OCI-LY1 (cell line): ENCODE data around the gene PCBP3.
"Not testable (repeated sequence)": the region's sequence is repeated elsewhere in the genome, so short reads cannot be mapped to it uniquely, and the experiment has no call there.

Source experiments
- H2AFZ ChIP-seq: fragments of 200-600 bp; sonication (generic), shearing (Covaris generic); 2 replicates; pipeline ENCODE4 v1.6.0; 2014; ENCODE audit warnings: antibody characterized with exemption, mild to moderate bottlenecking, low read length
- H3F3A ChIP-seq: fragments of 200-600 bp; sonication (generic), shearing (Covaris generic); 2 replicates; pipeline ENCODE4 v1.6.0; 2014; ENCODE audit warnings: mild to moderate bottlenecking, antibody characterized with exemption, low read length, moderate library complexity; ENCODE audit not compliant: insufficient read depth
- H3K27ac ChIP-seq: fragments of 200-600 bp; sonication (generic); 2 replicates; pipeline ENCODE4 v1.5.1; 2014; ENCODE audit warnings: low read length, mixed run types, mild to moderate bottlenecking, low read depth; ENCODE audit not compliant: poor library complexity, severe bottlenecking
- H3K27me3 ChIP-seq: fragments of 200-600 bp; sonication (generic); 2 replicates; pipeline ENCODE4 v1.6.0; 2014; ENCODE audit warnings: antibody characterized with exemption, mild to moderate bottlenecking, low read length, moderate library complexity; ENCODE audit not compliant: insufficient read depth
- H3K36me3 ChIP-seq: fragments of 200-600 bp; sonication (generic); 2 replicates; pipeline ENCODE4 v1.6.1; 2014; ENCODE audit warnings: mild to moderate bottlenecking, antibody characterized with exemption, low read length, moderate library complexity, mixed read lengths; ENCODE audit not compliant: insufficient read depth
- H3K4me1 ChIP-seq: fragments of 200-600 bp; sonication (generic); 2 replicates; pipeline ENCODE4 v1.5.1; 2014; ENCODE audit warnings: mild to moderate bottlenecking, low read length, moderate library complexity; ENCODE audit not compliant: insufficient read depth, severe bottlenecking
- H3K4me2 ChIP-seq: fragments of 200-600 bp; sonication (generic), shearing (Covaris generic); 2 replicates; pipeline ENCODE4 v1.6.1; 2014; ENCODE audit warnings: low read length
- H3K4me3 ChIP-seq: fragments of 200-600 bp; sonication (generic); 2 replicates; pipeline ENCODE4 v1.5.1; 2014; ENCODE audit warnings: low read length, low read depth, mild to moderate bottlenecking, mixed read lengths; ENCODE audit not compliant: poor library complexity, severe bottlenecking
- H3K79me2 ChIP-seq: fragments of 200-600 bp; shearing (Covaris generic); 2 replicates; pipeline ENCODE4 v1.6.1; 2016; ENCODE audit warnings: mixed run types, low read length, mixed read lengths; ENCODE audit not compliant: insufficient read depth
- H3K9ac ChIP-seq: fragments of 200-600 bp; sonication (generic), shearing (Covaris generic); 2 replicates; pipeline ENCODE4 v1.6.1; 2014; ENCODE audit warnings: mild to moderate bottlenecking, low read length, mixed read lengths
- H3K9me2 ChIP-seq: fragments of 200-600 bp; sonication (generic), shearing (Covaris generic); 2 replicates; pipeline ENCODE4 v1.6.1; 2014; ENCODE audit warnings: low read depth, mild to moderate bottlenecking, low read length, mixed read lengths
- H3K9me3 ChIP-seq: fragments of 200-600 bp; shearing (Covaris generic); 2 replicates; pipeline ENCODE4 v1.6.1; 2014; ENCODE audit warnings: low read length, mixed read lengths
- H4K20me1 ChIP-seq: fragments of 200-600 bp; sonication (generic), shearing (Covaris generic); 2 replicates; pipeline ENCODE4 v1.6.0; 2016; ENCODE audit warnings: mild to moderate bottlenecking, low read length; ENCODE audit not compliant: insufficient read depth
- CTCF ChIP-seq: fragments of 200-600 bp; sonication (generic), shearing (Covaris generic); IDR thresholded peaks from 2 replicates; pipeline ENCODE4 v1.5.1; 2017; ENCODE audit warnings: mild to moderate bottlenecking, antibody characterized with exemption, low read length, moderate library complexity, mixed read lengths
- EZH2 ChIP-seq: fragments of 200-600 bp; sonication (generic), shearing (Covaris generic); IDR thresholded peaks from 2 replicates; pipeline ENCODE4 v1.8.0; 2017; ENCODE audit warnings: borderline replicate concordance, mixed run types, mild to moderate bottlenecking, antibody characterized with exemption, low read length, moderate library complexity, mixed read lengths

Gene PCBP3

GRCh38 chr21:45618846-45619485 lies 24.6 kb upstream of the PCBP3 start:
- Histone ChIP-seq H3K4me1 (no peaks in the 10 kb centered on the region), H3F3A (no peaks in the 10 kb centered on the region), H3K4me3 (no peak overlapping the region), H3K27me3 (no peaks in the 10 kb centered on the region; the same call in 1 of the 2 replicates), H3K9me2 (no peaks in the 10 kb centered on the region), H3K9me3 (no peaks in the 10 kb centered on the region), H3K9ac (no peak overlapping the region), H3K79me2 (no peaks in the 10 kb centered on the region), H3K4me2 (no peak overlapping the region), H2AFZ (no peak overlapping the region), H3K27ac (no peak overlapping the region), H3K36me3 (no peaks in the 10 kb centered on the region), H4K20me1 (no peaks in the 10 kb centered on the region)
- TF ChIP-seq EZH2: no peak
- TF ChIP-seq CTCF: no peak

GRCh38 chr21:45620201-45620923 lies 23.2 kb upstream of the PCBP3 start:
- Histone ChIP-seq H3K4me2 (no peak overlapping the region), H3K9ac (no peak overlapping the region), H3K36me3 (no peaks in the 10 kb centered on the region), H3K9me2 (no peaks in the 10 kb centered on the region), H3K27ac (no peak overlapping the region), H3K4me3 (no peak overlapping the region), H3F3A (no peaks in the 10 kb centered on the region), H2AFZ (no peak overlapping the region), H3K4me1 (no peaks in the 10 kb centered on the region), H3K27me3 (no peaks in the 10 kb centered on the region), H4K20me1 (no peaks in the 10 kb centered on the region), H3K79me2 (no peaks in the 10 kb centered on the region), H3K9me3 (no peaks in the 10 kb centered on the region)
- TF ChIP-seq EZH2 (no peak), CTCF (no peak)

- not testable (repeated sequence) for H3K36me3 ChIP-seq, H3K9ac ChIP-seq, H3K9me2 ChIP-seq, H2AFZ ChIP-seq, H3K4me3 ChIP-seq, H3K4me2 ChIP-seq, H3F3A ChIP-seq, H3K27ac ChIP-seq, H4K20me1 ChIP-seq, H3K4me1 ChIP-seq, H3K79me2 ChIP-seq, H3K9me3 ChIP-seq, H3K27me3 ChIP-seq
These were observed 21.8 kb upstream of the PCBP3 start for GRCh38 chr21:45621435-45622331.
